HEK293 (cell line): ENCODE data around the gene PDZRN4.

Source experiments
- CTCF ChIA-PET: fragments of 350-600 bp; formaldehyde crosslinking; extraction: SDS; loops from one replicate; lab custom pipeline; 2021; ENCODE audit warnings: antibody characterized with exemption; lab: Yijun Ruan, JAX
- POLR2A ChIA-PET: fragments of 300-600 bp; formaldehyde crosslinking; extraction: SDS; loops from one replicate; lab custom pipeline; 2020; ENCODE audit warnings: antibody characterized with exemption, inconsistent platforms; lab: Yijun Ruan, JAX
- H3K27ac ChIP-seq: fragments of 200-500 bp; sonication (Bioruptor generic); 2 replicates; pipeline ENCODE4 v1.5.1; 2014; ENCODE audit warnings: low read depth, low read length, control low read depth, inconsistent platforms; ENCODE audit errors: extremely low read depth
- H3K36me3 ChIP-seq, 2 experiments: fragments of 200-500 bp in 1 of 2; sonication (Bioruptor generic) in 1 of 2; 1 replicate in 1 of 2; 2 replicates in 1 of 2; pipeline ENCODE4 v1.5.1; 2014 to 2017; ENCODE audit warnings: inconsistent platforms in 2 of 2, low read length in 2 of 2; ENCODE audit not compliant: control insufficient read depth in 2 of 2, insufficient read depth in 1 of 2
- H3K4me1 ChIP-seq: fragments of 200-500 bp; sonication (Bioruptor generic); 2 replicates; pipeline ENCODE4 v1.5.1; 2014; ENCODE audit warnings: mild to moderate bottlenecking, low read length, inconsistent platforms; ENCODE audit not compliant: control insufficient read depth, insufficient read depth
- H3K4me3 ChIP-seq: 2 replicates; pipeline ENCODE4 v1.5.1; 2011; ENCODE audit warnings: low read depth, mild to moderate bottlenecking, control low read depth, low read length, moderate library complexity
- H3K9me3 ChIP-seq: fragments of 200-500 bp; sonication (Bioruptor generic); 2 replicates; pipeline ENCODE4 v1.5.1; 2014; ENCODE audit warnings: low read depth, low read length, inconsistent platforms; ENCODE audit not compliant: control insufficient read depth, insufficient read depth
- BCL11A ChIP-seq: fragments of 450-650 bp; formaldehyde crosslinking; IDR thresholded peaks from 2 replicates; pipeline ENCODE4 v1.5.1; 2016; ENCODE audit warnings: low read depth, missing biosample characterization, missing genetic modification characterization
- CTCF ChIP-seq: fragments of 450-650 bp; formaldehyde crosslinking; IDR thresholded peaks from 2 replicates; pipeline ENCODE4 v1.5.1; 2016; ENCODE audit warnings: missing biosample characterization, missing genetic modification characterization
- IKZF3 ChIP-seq: fragments of 450-650 bp; IDR thresholded peaks from 2 replicates; pipeline ENCODE4 v1.5.0; 2018; ENCODE audit warnings: missing biosample characterization, mild to moderate bottlenecking, missing genetic modification characterization, moderate library complexity
- KLF9 ChIP-seq: fragments of 450-650 bp; formaldehyde crosslinking; IDR thresholded peaks from 2 replicates; pipeline ENCODE4 v1.5.1; 2016; ENCODE audit warnings: missing biosample characterization, missing genetic modification characterization, low read depth
- PRDM6 ChIP-seq: fragments of 450-650 bp; formaldehyde crosslinking; IDR thresholded peaks from 2 replicates; pipeline ENCODE4 v1.5.1; 2017; ENCODE audit warnings: missing biosample characterization, missing genetic modification characterization
- ZNF121 ChIP-seq: fragments of 450-650 bp; formaldehyde crosslinking; IDR thresholded peaks from 2 replicates; pipeline ENCODE4 v1.5.1; 2016; ENCODE audit warnings: missing biosample characterization, missing genetic modification characterization
- ZNF2 ChIP-seq: fragments of 450-650 bp; formaldehyde crosslinking; IDR thresholded peaks from 2 replicates; pipeline ENCODE4 v1.5.1; 2016; ENCODE audit warnings: missing biosample characterization, missing genetic modification characterization
- ZNF221 ChIP-seq: fragments of 450-650 bp; formaldehyde crosslinking; IDR thresholded peaks from 2 replicates; pipeline ENCODE4 v1.5.1; 2017; ENCODE audit warnings: missing biosample characterization, missing genetic modification characterization, borderline replicate concordance
- ZNF362 ChIP-seq: fragments of 450-650 bp; formaldehyde crosslinking; IDR thresholded peaks from 2 replicates; pipeline ENCODE4 v1.5.1; 2016; ENCODE audit warnings: missing biosample characterization, missing genetic modification characterization
- ZNF37A ChIP-seq: fragments of 450-650 bp; IDR thresholded peaks from 2 replicates; pipeline ENCODE4 v1.5.1; 2018; ENCODE audit warnings: missing biosample characterization, missing genetic modification characterization
- ZNF394 ChIP-seq: fragments of 450-650 bp; formaldehyde crosslinking; IDR thresholded peaks from 2 replicates; pipeline ENCODE4 v1.5.1; 2016; ENCODE audit warnings: missing biosample characterization, missing genetic modification characterization, mild to moderate bottlenecking, moderate library complexity, borderline replicate concordance
- ZNF513 ChIP-seq: fragments of 450-650 bp; IDR thresholded peaks from 2 replicates; pipeline ENCODE4 v1.5.1; 2018; ENCODE audit warnings: missing biosample characterization, missing genetic modification characterization
- ZNF518A ChIP-seq: fragments of 450-650 bp; formaldehyde crosslinking; conservative IDR thresholded peaks from 2 replicates; pipeline ENCODE4 v1.5.1; 2016; ENCODE audit warnings: low read depth, missing biosample characterization, missing genetic modification characterization
- ZNF530 ChIP-seq: fragments of 450-650 bp; formaldehyde crosslinking; IDR thresholded peaks from 2 replicates; pipeline ENCODE4 v1.5.1; 2016; ENCODE audit warnings: low read depth, missing biosample characterization, missing genetic modification characterization
- ZNF558 ChIP-seq: fragments of 450-650 bp; formaldehyde crosslinking; IDR thresholded peaks from 2 replicates; pipeline ENCODE4 v1.5.1; 2016; ENCODE audit warnings: missing biosample characterization, missing genetic modification characterization
- ZNF571 ChIP-seq: fragments of 450-650 bp; formaldehyde crosslinking; IDR thresholded peaks from 2 replicates; pipeline ENCODE4 v1.5.0; 2017; ENCODE audit warnings: missing biosample characterization, missing genetic modification characterization
- ZNF624 ChIP-seq: fragments of 450-650 bp; formaldehyde crosslinking; IDR thresholded peaks from 2 replicates; pipeline ENCODE4 v1.5.1; 2017; ENCODE audit warnings: missing biosample characterization, missing genetic modification characterization
- ZNF701 ChIP-seq: fragments of 450-650 bp; formaldehyde crosslinking; IDR thresholded peaks from 2 replicates; pipeline ENCODE4 v1.5.1; 2016; ENCODE audit warnings: missing biosample characterization, missing genetic modification characterization
- ZNF707 ChIP-seq: fragments of 450-650 bp; formaldehyde crosslinking; IDR thresholded peaks from 2 replicates; pipeline ENCODE4 v1.5.1; 2016; ENCODE audit warnings: missing biosample characterization, missing genetic modification characterization
- ZNF776 ChIP-seq: fragments of 450-650 bp; formaldehyde crosslinking; IDR thresholded peaks from 2 replicates; pipeline ENCODE4 v1.5.0; 2017; ENCODE audit warnings: missing biosample characterization, missing genetic modification characterization, borderline replicate concordance
- ZNF791 ChIP-seq: fragments of 450-650 bp; formaldehyde crosslinking; IDR thresholded peaks from 2 replicates; pipeline ENCODE4 v1.5.1; 2016; ENCODE audit warnings: missing biosample characterization, missing genetic modification characterization
- ZSCAN23 ChIP-seq: fragments of 450-650 bp; formaldehyde crosslinking; IDR thresholded peaks from 2 replicates; pipeline ENCODE4 v1.5.1; 2016; ENCODE audit warnings: missing biosample characterization, missing genetic modification characterization
- ZSCAN4 ChIP-seq: fragments of 450-650 bp; formaldehyde crosslinking; IDR thresholded peaks from 2 replicates; pipeline ENCODE4 v1.5.1; 2017; ENCODE audit warnings: missing biosample characterization, missing genetic modification characterization

PDZRN4 gene

GRCh38 chr12:41462312-41462711 lies 274.2 kb downstream of the PDZRN4 start:
- Histone ChIP-seq H3K36me3 (no peaks in the 10 kb centered on the region), H3K9me3 (no peaks in the 10 kb centered on the region; the same call in 1 of the 2 replicates), H3K4me1 (peaks cover 8% of the 10 kb centered on the region; the same call in 1 of the 2 replicates)
- CTCF ChIA-PET: interaction anchor here (0.6 kb wide), 1 partner anchor 1028 kb away, joined by 3 read pairs; no protein-coding TSS in a partner anchor
- TF ChIP-seq ZNF624 (tag by site-specific recombination): no peak
- no peak for TF ChIP-seq ZNF394 (tag by site-specific recombination)
- no peak for TF ChIP-seq KLF9 (tag by site-specific recombination)
- no peak for TF ChIP-seq ZSCAN4 (tag by site-specific recombination)
- no peak for TF ChIP-seq ZNF707
- no peak for TF ChIP-seq PRDM6
- TF ChIP-seq ZNF776: no peak
- TF ChIP-seq ZNF37A: no peak
- TF ChIP-seq ZNF701: no peak
- TF ChIP-seq ZNF362 (tag by site-specific recombination): no peak
- TF ChIP-seq ZNF571: no peak
- no peak for TF ChIP-seq ZNF558 (tag by site-specific recombination)
- no peak for TF ChIP-seq ZNF513 (tag by site-specific recombination)
- no peak for TF ChIP-seq ZNF530 (tag by site-specific recombination)
- TF ChIP-seq, all 188 proteins: peak for 0
- H3K27ac ChIP-seq: no peak overlapping the region
- H3K4me3 ChIP-seq: no peak overlapping the region
- POLR2A ChIA-PET: no interaction called here

- POLR2A ChIA-PET: no interaction called here
- Histone ChIP-seq H3K9me3 (no peaks in the 10 kb centered on the region; the same call in 1 of the 2 replicates), H3K4me1 (peaks cover 8% of the 10 kb centered on the region; the same call in 1 of the 2 replicates), H3K27ac (no peak overlapping the region), H3K4me3 (no peak overlapping the region), H3K36me3 (no peaks in the 10 kb centered on the region)
- CTCF ChIA-PET: no interaction called here
- TF ChIP-seq BCL11A: no peak
- TF ChIP-seq CTCF: no peak
- no peak for TF ChIP-seq ZNF121 (tag by site-specific recombination)
- TF ChIP-seq IKZF3 (tag by site-specific recombination): no peak
- no peak for TF ChIP-seq ZNF791
- no peak for TF ChIP-seq ZNF2 (tag by site-specific recombination)
- no peak for TF ChIP-seq ZNF221 (tag by site-specific recombination)
- TF ChIP-seq ZNF518A (tag by site-specific recombination): no peak
- TF ChIP-seq ZSCAN23 (tag by site-specific recombination): no peak
Observed at GRCh38 chr12:41465526-41465925, 277.4 kb downstream of the PDZRN4 start.
